ENCODE measurements around the gene CPB1. TPM values are rescaled to one million over a fixed set of nuclear protein-coding genes. Genes with fewer than 3 reads are reported as not detected.

Gene CPB1
- total RNA-seq, 1 experiment from 2014 or later, result not detected

- Histone ChIP-seq H3K79me2 (ENCODE audit: low read length) (no peaks in the 10 kb centered on the region), H3K27ac (ENCODE audit: low read length) (no peak overlapping the region), H3K27me3 (ENCODE audit: low read length) (no peaks in the 10 kb centered on the region), H2AFZ (ENCODE audit: low read length) (no peak overlapping the region), H3K36me3 (ENCODE audit: insufficient read depth, low read length) (no peaks in the 10 kb centered on the region), H3K4me3 (ENCODE audit: low read length) (no peak overlapping the region), H4K20me1 (ENCODE audit: insufficient read depth, low read depth, low read length) (no peaks in the 10 kb centered on the region), H3K4me2 (ENCODE audit: low read depth, low read length, poor library complexity, severe bottlenecking) (no peak overlapping the region), H3K9ac (ENCODE audit: low read length) (no peak overlapping the region), H3K9me3 (ENCODE audit: low read length) (no peaks in the 10 kb centered on the region), H3K9me2 (replicated peaks; ENCODE audit: insufficient read depth, low read length) (no peaks in the 10 kb centered on the region), H3K4me1 (ENCODE audit: low read length) (0 out of 2 replicates have a peak, but pooled peaks cover 2% of the 10 kb centered on the region)
- no peak for DNase-seq
Observed at GRCh38 chr3:148840451-148840850, 12.8 kb downstream of the CPB1 start.

- H3K27ac ChIP-seq (ENCODE audit: low read length), result no peak overlapping the region
- no peak for DNase-seq
- H3K27me3 ChIP-seq (ENCODE audit: low read length), result no peaks in the 10 kb centered on the region
- H4K20me1 ChIP-seq (ENCODE audit: insufficient read depth, low read depth, low read length), result no peaks in the 10 kb centered on the region
- no peak overlapping the region for H3K9ac ChIP-seq (ENCODE audit: low read length)
- H3K79me2 ChIP-seq (ENCODE audit: low read length), result no peaks in the 10 kb centered on the region
- H3K4me2 ChIP-seq (ENCODE audit: low read depth, low read length, poor library complexity, severe bottlenecking), result no peak overlapping the region
- no peaks in the 10 kb centered on the region for H3K9me2 ChIP-seq (replicated peaks; ENCODE audit: insufficient read depth, low read length)
- H2AFZ ChIP-seq (ENCODE audit: low read length), result no peak overlapping the region
- no peak overlapping the region for H3K4me3 ChIP-seq (ENCODE audit: low read length)
- no peaks in the 10 kb centered on the region for H3K36me3 ChIP-seq (ENCODE audit: insufficient read depth, low read length)
- H3K9me3 ChIP-seq (ENCODE audit: low read length), result no peaks in the 10 kb centered on the region
- H3K4me1 ChIP-seq (ENCODE audit: low read length), result no peaks in the 10 kb centered on the region
Observed at GRCh38 chr3:148845756-148846395, 18.3 kb downstream of the CPB1 start.

GRCh38 chr3:148847351-148847750 lies 19.7 kb downstream of the CPB1 start:
- no peaks in the 10 kb centered on the region for H3K9me2 ChIP-seq (replicated peaks; ENCODE audit: insufficient read depth, low read length)
- no peak overlapping the region for H2AFZ ChIP-seq (ENCODE audit: low read length)
- no peaks in the 10 kb centered on the region for H4K20me1 ChIP-seq (ENCODE audit: insufficient read depth, low read depth, low read length)
- no peaks in the 10 kb centered on the region for H3K27me3 ChIP-seq (ENCODE audit: low read length)
- no peaks in the 10 kb centered on the region for H3K79me2 ChIP-seq (ENCODE audit: low read length)
- no peak for DNase-seq
- no peak overlapping the region for H3K9ac ChIP-seq (ENCODE audit: low read length)
- H3K4me1 ChIP-seq (ENCODE audit: low read length), result no peaks in the 10 kb centered on the region
- H3K4me2 ChIP-seq (ENCODE audit: low read depth, low read length, poor library complexity, severe bottlenecking), result no peak overlapping the region
- no peak overlapping the region for H3K4me3 ChIP-seq (ENCODE audit: low read length)
- no peaks in the 10 kb centered on the region for H3K36me3 ChIP-seq (ENCODE audit: insufficient read depth, low read length)
- no peak overlapping the region for H3K27ac ChIP-seq (ENCODE audit: low read length)
- no peaks in the 10 kb centered on the region for H3K9me3 ChIP-seq (ENCODE audit: low read length)

DNA sequence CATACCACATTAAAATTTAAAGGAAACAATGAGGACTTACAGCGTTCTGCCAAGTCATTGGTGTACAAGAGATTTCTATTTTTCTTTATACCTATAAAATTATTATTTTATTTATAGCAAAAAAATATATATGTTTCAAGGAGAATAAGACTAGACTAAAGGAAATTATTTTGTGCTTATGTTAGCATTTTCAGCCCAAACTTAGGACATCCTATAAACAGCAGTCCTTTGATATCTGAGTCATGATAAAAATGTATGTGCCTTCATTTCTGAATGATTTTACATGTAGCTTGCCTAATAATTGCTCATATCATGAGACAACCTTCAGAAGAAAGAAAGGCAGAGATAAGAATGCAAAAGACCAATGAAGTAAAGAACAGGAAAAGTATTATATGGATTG lies 20.8 kb downstream of the CPB1 start:
- DNase-seq, result no peak
- Histone ChIP-seq H3K9me3 (ENCODE audit: low read length) (no peaks in the 10 kb centered on the region), H2AFZ (ENCODE audit: low read length) (no peak overlapping the region), H4K20me1 (ENCODE audit: insufficient read depth, low read depth, low read length) (no peaks in the 10 kb centered on the region), H3K27me3 (ENCODE audit: low read length) (no peaks in the 10 kb centered on the region), H3K4me1 (ENCODE audit: low read length) (no peaks in the 10 kb centered on the region), H3K27ac (ENCODE audit: low read length) (no peak overlapping the region), H3K79me2 (ENCODE audit: low read length) (no peaks in the 10 kb centered on the region), H3K9ac (ENCODE audit: low read length) (no peak overlapping the region), H3K9me2 (replicated peaks; ENCODE audit: insufficient read depth, low read length) (no peaks in the 10 kb centered on the region), H3K4me3 (ENCODE audit: low read length) (no peak overlapping the region), H3K36me3 (ENCODE audit: insufficient read depth, low read length) (no peaks in the 10 kb centered on the region), H3K4me2 (ENCODE audit: low read depth, low read length, poor library complexity, severe bottlenecking) (no peak overlapping the region)

DNA sequence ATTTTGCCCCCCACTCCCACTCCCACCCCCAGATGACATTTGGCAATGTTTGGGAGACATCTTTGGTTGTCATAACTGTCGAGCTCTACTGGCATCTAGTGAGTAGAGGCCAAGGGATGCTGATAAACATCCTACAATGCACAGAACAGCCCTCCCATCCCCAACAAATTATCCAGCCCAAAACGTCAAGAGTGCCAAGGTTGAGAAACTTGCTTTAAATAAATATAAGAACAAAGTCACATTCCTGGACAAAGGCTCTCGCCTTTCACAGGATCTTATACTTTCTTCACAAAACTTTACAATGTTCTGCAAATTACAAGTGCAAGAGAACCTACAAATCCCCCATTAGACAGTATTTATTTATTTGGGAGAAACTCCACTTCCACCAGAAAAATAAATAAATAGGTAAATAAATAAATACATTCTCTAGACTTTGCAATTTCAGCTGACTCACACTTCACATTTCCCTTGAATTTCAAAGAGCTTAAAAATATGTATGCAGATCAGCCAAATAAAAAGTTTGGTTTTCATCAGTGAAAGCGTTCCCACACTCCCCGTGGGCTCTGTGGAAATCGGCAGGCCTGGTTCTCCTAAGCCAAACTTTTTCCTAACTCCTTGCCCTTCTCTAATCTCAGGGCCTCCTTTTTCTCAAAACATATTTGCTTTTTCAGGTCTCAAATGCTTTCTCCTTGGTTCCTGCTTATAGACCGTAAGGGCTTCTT lies 24.8 kb downstream of the CPB1 start:
- Histone ChIP-seq H3K4me2 (ENCODE audit: low read depth, low read length, poor library complexity, severe bottlenecking) (no peak overlapping the region), H3K4me1 (ENCODE audit: low read length) (no peaks in the 10 kb centered on the region), H3K4me3 (ENCODE audit: low read length) (no peak overlapping the region), H3K9ac (ENCODE audit: low read length) (no peak overlapping the region), H3K9me2 (replicated peaks; ENCODE audit: insufficient read depth, low read length) (no peaks in the 10 kb centered on the region), H3K36me3 (ENCODE audit: insufficient read depth, low read length) (no peaks in the 10 kb centered on the region), H4K20me1 (ENCODE audit: insufficient read depth, low read depth, low read length) (no peaks in the 10 kb centered on the region), H3K79me2 (ENCODE audit: low read length) (no peaks in the 10 kb centered on the region), H3K9me3 (ENCODE audit: low read length) (no peaks in the 10 kb centered on the region), H3K27ac (ENCODE audit: low read length) (no peak overlapping the region), H2AFZ (ENCODE audit: low read length) (no peak overlapping the region), H3K27me3 (ENCODE audit: low read length) (no peaks in the 10 kb centered on the region)
- DNase-seq, result no peak

GRCh38 chr3:148853076-148853475 lies 25.5 kb downstream of the CPB1 start:
- Histone ChIP-seq H3K27ac (ENCODE audit: low read length) (no peak overlapping the region), H3K36me3 (ENCODE audit: insufficient read depth, low read length) (no peaks in the 10 kb centered on the region), H3K9me3 (ENCODE audit: low read length) (no peaks in the 10 kb centered on the region), H3K9ac (ENCODE audit: low read length) (no peak overlapping the region), H3K4me3 (ENCODE audit: low read length) (no peak overlapping the region), H3K27me3 (ENCODE audit: low read length) (no peaks in the 10 kb centered on the region), H3K4me1 (ENCODE audit: low read length) (no peaks in the 10 kb centered on the region), H2AFZ (ENCODE audit: low read length) (no peak overlapping the region), H4K20me1 (ENCODE audit: insufficient read depth, low read depth, low read length) (no peaks in the 10 kb centered on the region), H3K4me2 (ENCODE audit: low read depth, low read length, poor library complexity, severe bottlenecking) (no peak overlapping the region), H3K79me2 (ENCODE audit: low read length) (no peaks in the 10 kb centered on the region), H3K9me2 (replicated peaks; ENCODE audit: insufficient read depth, low read length) (no peaks in the 10 kb centered on the region)
- DNase-seq, result no peak

- Histone ChIP-seq H3K9me2 (replicated peaks; ENCODE audit: insufficient read depth, low read length) (no peaks in the 10 kb centered on the region), H4K20me1 (ENCODE audit: insufficient read depth, low read depth, low read length) (no peaks in the 10 kb centered on the region), H3K4me1 (ENCODE audit: low read length) (no peaks in the 10 kb centered on the region), H3K4me3 (ENCODE audit: low read length) (no peak overlapping the region), H3K27me3 (ENCODE audit: low read length) (no peaks in the 10 kb centered on the region), H2AFZ (ENCODE audit: low read length) (no peak overlapping the region), H3K4me2 (ENCODE audit: low read depth, low read length, poor library complexity, severe bottlenecking) (no peak overlapping the region), H3K9ac (ENCODE audit: low read length) (no peak overlapping the region), H3K79me2 (ENCODE audit: low read length) (no peaks in the 10 kb centered on the region), H3K36me3 (ENCODE audit: insufficient read depth, low read length) (no peaks in the 10 kb centered on the region), H3K9me3 (ENCODE audit: low read length) (no peaks in the 10 kb centered on the region), H3K27ac (ENCODE audit: low read length) (no peak overlapping the region)
- DNase-seq, result no peak
Observed at GRCh38 chr3:148854061-148854460, 26.4 kb downstream of the CPB1 start.

DNA sequence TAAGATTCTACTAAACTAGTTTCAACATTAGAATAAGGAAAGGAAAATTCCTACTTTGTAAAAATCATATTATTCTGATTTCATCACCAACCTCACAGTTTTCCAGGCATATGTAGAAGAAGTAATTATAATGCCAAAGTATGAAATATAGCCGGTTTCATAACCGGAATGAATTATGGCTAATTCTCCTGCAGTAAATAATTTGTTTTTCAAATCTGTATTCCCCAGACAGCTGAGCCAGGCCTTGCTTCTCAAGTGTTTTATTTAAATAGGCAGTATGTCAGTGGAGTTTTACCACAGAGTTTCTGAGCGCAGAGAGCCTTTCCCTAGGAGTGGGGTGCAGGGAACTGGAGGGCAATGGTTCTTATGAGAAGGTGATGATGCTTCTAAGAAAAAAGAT lies 28.8 kb downstream of the CPB1 start:
- no peaks in the 10 kb centered on the region for H3K9me2 ChIP-seq (replicated peaks; ENCODE audit: insufficient read depth, low read length)
- H3K27me3 ChIP-seq (ENCODE audit: low read length), result no peaks in the 10 kb centered on the region
- H3K4me2 ChIP-seq (ENCODE audit: low read depth, low read length, poor library complexity, severe bottlenecking), result no peak overlapping the region
- H3K9ac ChIP-seq (ENCODE audit: low read length), result no peak overlapping the region
- no peaks in the 10 kb centered on the region for H3K79me2 ChIP-seq (ENCODE audit: low read length)
- no peak overlapping the region for H3K27ac ChIP-seq (ENCODE audit: low read length)
- DNase-seq, result no peak
- no peak overlapping the region for H2AFZ ChIP-seq (ENCODE audit: low read length)
- no peaks in the 10 kb centered on the region for H3K36me3 ChIP-seq (ENCODE audit: insufficient read depth, low read length)
- H4K20me1 ChIP-seq (ENCODE audit: insufficient read depth, low read depth, low read length), result no peaks in the 10 kb centered on the region
- no peak overlapping the region for H3K4me3 ChIP-seq (ENCODE audit: low read length)
- H3K9me3 ChIP-seq (ENCODE audit: low read length), result no peaks in the 10 kb centered on the region
- H3K4me1 ChIP-seq (ENCODE audit: low read length), result no peaks in the 10 kb centered on the region
